MM.1S (cell line): ENCODE data around the gene MPND.

ENCODE experiments used
- DNase-seq: peaks from one replicate; pipeline ENCODE4 v3.0.0-alpha.2; 2015
- H2AFZ ChIP-seq: fragments of 300-600 bp; sonication (generic); 2 replicates; pipeline ENCODE4 v1.6.0; 2016; ENCODE audit warnings: antibody characterized with exemption, low read length
- H3F3A ChIP-seq: fragments of 300-600 bp; sonication (generic); 2 replicates; pipeline ENCODE4 v1.6.1; 2016; ENCODE audit warnings: mild to moderate bottlenecking, antibody characterized with exemption, low read length, moderate library complexity, mixed read lengths; ENCODE audit not compliant: insufficient read depth
- H3K27ac ChIP-seq: fragments of 300-600 bp; sonication (generic); 2 replicates; pipeline ENCODE4 v1.5.1; 2016; ENCODE audit warnings: mild to moderate bottlenecking, low read length
- H3K27me3 ChIP-seq: fragments of 300-600 bp; sonication (generic); replicated peaks from 2 replicates; pipeline ENCODE4 v1.6.0; 2016; ENCODE audit warnings: low read length; ENCODE audit not compliant: insufficient read depth
- H3K36me3 ChIP-seq: fragments of 300-600 bp; sonication (generic); replicated peaks from 2 replicates; pipeline ENCODE4 v1.6.1; 2016; ENCODE audit warnings: mild to moderate bottlenecking, low read length, mixed read lengths; ENCODE audit not compliant: insufficient read depth
- H3K4me1 ChIP-seq: fragments of 300-600 bp; sonication (generic); 2 replicates; pipeline ENCODE4 v1.6.1; 2016; ENCODE audit warnings: low read length, mixed read lengths
- H3K4me2 ChIP-seq: fragments of 300-600 bp; sonication (generic); 2 replicates; pipeline ENCODE4 v1.6.0; 2016; ENCODE audit warnings: low read depth, low read length
- H3K4me3 ChIP-seq: fragments of 300-600 bp; sonication (generic); 2 replicates; pipeline ENCODE4 v1.5.1; 2016; ENCODE audit warnings: low read length, mixed read lengths
- H3K79me2 ChIP-seq: fragments of 300-600 bp; sonication (generic); 2 replicates; pipeline ENCODE4 v1.6.1; 2016; ENCODE audit warnings: mixed run types, low read length, mixed read lengths
- H3K9ac ChIP-seq: fragments of 300-600 bp; sonication (generic); 2 replicates; pipeline ENCODE4 v1.6.1; 2016; ENCODE audit warnings: low read length, mixed read lengths
- H3K9me2 ChIP-seq: fragments of 300-600 bp; sonication (generic); replicated peaks from 2 replicates; pipeline ENCODE4 v1.6.1; 2016; ENCODE audit warnings: mild to moderate bottlenecking, low read length, mixed read lengths; ENCODE audit not compliant: insufficient read depth
- H3K9me3 ChIP-seq: fragments of 300-600 bp; sonication (generic); replicated peaks from 2 replicates; pipeline ENCODE4 v1.6.1; 2016; ENCODE audit warnings: mild to moderate bottlenecking, low read length, mixed read lengths; ENCODE audit not compliant: insufficient read depth
- H4K20me1 ChIP-seq: fragments of 300-600 bp; sonication (generic); 2 replicates; pipeline ENCODE4 v1.6.1; 2016; ENCODE audit warnings: mild to moderate bottlenecking, low read length, moderate library complexity, mixed read lengths; ENCODE audit not compliant: insufficient read depth
- CTCF ChIP-seq: fragments of 300-600 bp; sonication (generic); IDR thresholded peaks from 2 replicates; pipeline ENCODE4 v1.5.1; 2016; ENCODE audit warnings: antibody characterized with exemption, low read length, mixed read lengths
- EZH2 ChIP-seq: fragments of 300-600 bp; sonication (generic); optimal IDR thresholded peaks from 2 replicates; pipeline ENCODE3; 2017; ENCODE audit warnings: low read depth, mild to moderate bottlenecking, antibody characterized with exemption, low read length, mixed read lengths
- EZH2phosphoT487 ChIP-seq: fragments of 300-600 bp; sonication (generic); IDR thresholded peaks from 2 replicates; pipeline ENCODE4 v1.6.1; 2018; ENCODE audit warnings: antibody characterized with exemption, low read length

MPND gene

GRCh38 chr19:4390567-4391305 lies 47.4 kb downstream of the MPND start:
- no peak overlapping the region for H3K9ac ChIP-seq
- no peaks in the 10 kb centered on the region for H3F3A ChIP-seq

GRCh38 chr19:4391306-4391693 lies 47.9 kb downstream of the MPND start:
- Histone ChIP-seq H3K9me2 (no peaks in the 10 kb centered on the region), H3K27ac (no peak overlapping the region), H4K20me1 (peaks cover 22% of the 10 kb centered on the region), H3K27me3 (no peaks in the 10 kb centered on the region), H2AFZ (no peak overlapping the region), H3K36me3 (no peaks in the 10 kb centered on the region), H3F3A (no peaks in the 10 kb centered on the region), H3K9me3 (no peaks in the 10 kb centered on the region), H3K4me3 (no peak overlapping the region), H3K9ac (no peak overlapping the region), H3K4me1 (peaks cover 12% of the 10 kb centered on the region), H3K4me2 (no peak overlapping the region), H3K79me2 (peaks cover 97% of the 10 kb centered on the region)
- DNase-seq, result no peak
- no peak for TF ChIP-seq EZH2phosphoT487
- no peak for TF ChIP-seq EZH2
- TF ChIP-seq CTCF, result no peak

More at GRCh38 chr19:4390567-4391305, 47.4 kb downstream of the MPND start:
- H3K79me2 ChIP-seq, result peaks cover 97% of the 10 kb centered on the region
- H3K4me2 ChIP-seq, result no peak overlapping the region
- no peak overlapping the region for H3K4me3 ChIP-seq
- DNase-seq, result no peak
- H3K27ac ChIP-seq, result no peak overlapping the region
- H3K9me2 ChIP-seq, result no peaks in the 10 kb centered on the region
- H2AFZ ChIP-seq, result no peak overlapping the region
- H3K27me3 ChIP-seq, result no peaks in the 10 kb centered on the region
- TF ChIP-seq CTCF, result no peak
- no peak for TF ChIP-seq EZH2
- TF ChIP-seq EZH2phosphoT487, result no peak
- peaks cover 12% of the 10 kb centered on the region for H3K4me1 ChIP-seq
- no peaks in the 10 kb centered on the region for H3K36me3 ChIP-seq
- no peaks in the 10 kb centered on the region for H3K9me3 ChIP-seq
- H4K20me1 ChIP-seq, result peaks cover 22% of the 10 kb centered on the region

- Histone ChIP-seq H4K20me1 (peaks cover 25% of the 10 kb centered on the region), H3F3A (no peaks in the 10 kb centered on the region), H3K79me2 (peaks cover 97% of the 10 kb centered on the region), H3K4me2 (no peak overlapping the region), H3K27me3 (no peaks in the 10 kb centered on the region), H3K9me3 (no peaks in the 10 kb centered on the region), H2AFZ (no peak overlapping the region), H3K4me1 (peaks cover 12% of the 10 kb centered on the region), H3K4me3 (no peak overlapping the region), H3K36me3 (no peaks in the 10 kb centered on the region), H3K9ac (no peak overlapping the region), H3K9me2 (no peaks in the 10 kb centered on the region), H3K27ac (no peak overlapping the region)
- DNase-seq, result no peak
- no peak for TF ChIP-seq EZH2
- no peak for TF ChIP-seq CTCF
Observed at GRCh38 chr19:4391701-4392483, 48.5 kb downstream of the MPND start.
